Measurements from ENCODE around the gene SEPTIN3.

DNA sequence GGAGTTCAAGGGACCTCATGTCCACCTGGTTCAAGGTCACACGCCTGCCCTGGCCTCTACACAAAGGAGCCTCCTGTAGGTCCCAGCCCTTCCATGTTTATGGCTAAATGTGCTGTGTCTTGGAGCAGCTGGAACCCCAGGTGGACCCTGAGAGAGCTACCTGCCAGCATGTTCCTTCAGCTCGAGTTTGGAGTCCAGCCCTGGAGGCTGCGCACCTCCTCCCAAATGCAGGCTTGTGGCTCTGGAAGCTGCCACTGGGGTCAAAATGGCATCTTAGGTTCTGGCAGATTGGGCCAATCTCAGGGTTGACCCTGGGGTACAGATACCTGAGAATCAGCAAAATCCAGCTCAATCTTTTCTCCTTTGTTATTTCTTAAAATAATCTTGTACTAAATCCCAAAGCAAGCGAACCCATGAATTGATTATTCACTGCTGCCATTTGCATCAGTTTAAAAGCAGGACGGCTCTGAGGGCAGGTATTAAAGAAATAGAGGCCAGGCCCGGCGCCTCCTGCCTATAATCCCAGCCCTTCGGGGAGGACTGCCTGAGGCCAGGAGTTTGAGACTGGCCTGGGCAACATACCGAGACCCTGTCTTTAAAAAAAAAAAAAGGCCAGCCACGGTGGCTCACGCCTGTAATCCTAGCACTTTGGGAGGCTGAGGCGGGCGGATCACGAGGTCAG is 45.5 kb upstream of the SEPTIN3 start:
- TF ChIP-seq, protein P1, sequence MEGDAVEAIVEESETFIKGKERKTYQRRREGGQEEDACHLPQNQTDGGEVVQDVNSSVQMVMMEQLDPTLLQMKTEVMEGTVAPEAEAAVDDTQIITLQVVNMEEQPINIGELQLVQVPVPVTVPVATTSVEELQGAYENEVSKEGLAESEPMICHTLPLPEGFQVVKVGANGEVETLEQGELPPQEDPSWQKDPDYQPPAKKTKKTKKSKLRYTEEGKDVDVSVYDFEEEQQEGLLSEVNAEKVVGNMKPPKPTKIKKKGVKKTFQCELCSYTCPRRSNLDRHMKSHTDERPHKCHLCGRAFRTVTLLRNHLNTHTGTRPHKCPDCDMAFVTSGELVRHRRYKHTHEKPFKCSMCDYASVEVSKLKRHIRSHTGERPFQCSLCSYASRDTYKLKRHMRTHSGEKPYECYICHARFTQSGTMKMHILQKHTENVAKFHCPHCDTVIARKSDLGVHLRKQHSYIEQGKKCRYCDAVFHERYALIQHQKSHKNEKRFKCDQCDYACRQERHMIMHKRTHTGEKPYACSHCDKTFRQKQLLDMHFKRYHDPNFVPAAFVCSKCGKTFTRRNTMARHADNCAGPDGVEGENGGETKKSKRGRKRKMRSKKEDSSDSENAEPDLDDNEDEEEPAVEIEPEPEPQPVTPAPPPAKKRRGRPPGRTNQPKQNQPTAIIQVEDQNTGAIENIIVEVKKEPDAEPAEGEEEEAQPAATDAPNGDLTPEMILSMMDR (IDR thresholded peaks at IDR 0.05; ENCODE audit: poor library complexity, severe bottlenecking): no peak
- TF ChIP-seq RAD21 (conservative IDR thresholded peaks at IDR 0.05): no peak
- TF ChIP-seq POLR2AphosphoS5 (IDR thresholded peaks at IDR 0.05): no peak
- no peak for TF ChIP-seq EZH2 (IDR thresholded peaks at IDR 0.05; ENCODE audit: borderline replicate concordance, insufficient read depth, low read length, poor library complexity, severe bottlenecking)
- TF ChIP-seq EP300 (conservative IDR thresholded peaks at IDR 0.05; ENCODE audit: poor library complexity, severe bottlenecking): no peak
- TF ChIP-seq MXI1 (conservative IDR thresholded peaks at IDR 0.05; ENCODE audit: poor library complexity, severe bottlenecking): no peak
- TF ChIP-seq, protein P2, sequence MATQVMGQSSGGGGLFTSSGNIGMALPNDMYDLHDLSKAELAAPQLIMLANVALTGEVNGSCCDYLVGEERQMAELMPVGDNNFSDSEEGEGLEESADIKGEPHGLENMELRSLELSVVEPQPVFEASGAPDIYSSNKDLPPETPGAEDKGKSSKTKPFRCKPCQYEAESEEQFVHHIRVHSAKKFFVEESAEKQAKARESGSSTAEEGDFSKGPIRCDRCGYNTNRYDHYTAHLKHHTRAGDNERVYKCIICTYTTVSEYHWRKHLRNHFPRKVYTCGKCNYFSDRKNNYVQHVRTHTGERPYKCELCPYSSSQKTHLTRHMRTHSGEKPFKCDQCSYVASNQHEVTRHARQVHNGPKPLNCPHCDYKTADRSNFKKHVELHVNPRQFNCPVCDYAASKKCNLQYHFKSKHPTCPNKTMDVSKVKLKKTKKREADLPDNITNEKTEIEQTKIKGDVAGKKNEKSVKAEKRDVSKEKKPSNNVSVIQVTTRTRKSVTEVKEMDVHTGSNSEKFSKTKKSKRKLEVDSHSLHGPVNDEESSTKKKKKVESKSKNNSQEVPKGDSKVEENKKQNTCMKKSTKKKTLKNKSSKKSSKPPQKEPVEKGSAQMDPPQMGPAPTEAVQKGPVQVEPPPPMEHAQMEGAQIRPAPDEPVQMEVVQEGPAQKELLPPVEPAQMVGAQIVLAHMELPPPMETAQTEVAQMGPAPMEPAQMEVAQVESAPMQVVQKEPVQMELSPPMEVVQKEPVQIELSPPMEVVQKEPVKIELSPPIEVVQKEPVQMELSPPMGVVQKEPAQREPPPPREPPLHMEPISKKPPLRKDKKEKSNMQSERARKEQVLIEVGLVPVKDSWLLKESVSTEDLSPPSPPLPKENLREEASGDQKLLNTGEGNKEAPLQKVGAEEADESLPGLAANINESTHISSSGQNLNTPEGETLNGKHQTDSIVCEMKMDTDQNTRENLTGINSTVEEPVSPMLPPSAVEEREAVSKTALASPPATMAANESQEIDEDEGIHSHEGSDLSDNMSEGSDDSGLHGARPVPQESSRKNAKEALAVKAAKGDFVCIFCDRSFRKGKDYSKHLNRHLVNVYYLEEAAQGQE (IDR thresholded peaks at IDR 0.05; ENCODE audit: borderline replicate concordance): no peak
